T-helper 9 cell (primary cell): ENCODE data around the gene GBX2.

Source experiments
- DNase-seq: peaks from one replicate; pipeline ENCODE4 v3.0.0-alpha.2; 2020

The GBX2 gene

DNA sequence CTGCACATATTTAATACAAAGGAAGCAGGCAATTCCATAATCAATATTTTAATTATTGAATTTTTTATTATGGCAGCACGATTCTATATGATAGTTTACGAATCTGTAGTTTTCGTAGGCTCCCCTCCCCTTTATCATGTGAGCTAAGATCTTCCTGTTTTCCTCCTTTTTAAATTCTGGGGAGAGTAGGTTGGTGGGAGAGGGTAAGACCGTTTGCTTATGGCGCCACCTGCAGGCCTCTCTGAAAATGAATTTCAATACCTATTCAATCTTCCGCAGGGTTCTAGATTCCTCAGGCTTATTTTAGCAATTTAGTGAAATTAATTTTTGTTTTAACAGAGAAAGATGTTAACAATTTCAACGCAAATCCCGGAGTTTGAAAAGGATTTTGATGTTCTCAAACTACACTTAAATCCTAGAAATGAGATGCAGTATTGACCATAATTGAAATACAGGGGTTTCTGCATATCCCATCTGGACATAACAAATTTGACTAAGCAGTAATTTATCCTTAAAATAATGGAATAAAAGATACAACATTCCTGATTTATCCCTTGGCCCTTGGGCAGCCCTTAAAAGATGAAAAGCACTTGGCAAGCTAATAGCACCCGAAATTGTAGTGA lies 12.8 kb upstream of the GBX2 start:
- peak; percentile 23 for DNase-seq

DNA sequence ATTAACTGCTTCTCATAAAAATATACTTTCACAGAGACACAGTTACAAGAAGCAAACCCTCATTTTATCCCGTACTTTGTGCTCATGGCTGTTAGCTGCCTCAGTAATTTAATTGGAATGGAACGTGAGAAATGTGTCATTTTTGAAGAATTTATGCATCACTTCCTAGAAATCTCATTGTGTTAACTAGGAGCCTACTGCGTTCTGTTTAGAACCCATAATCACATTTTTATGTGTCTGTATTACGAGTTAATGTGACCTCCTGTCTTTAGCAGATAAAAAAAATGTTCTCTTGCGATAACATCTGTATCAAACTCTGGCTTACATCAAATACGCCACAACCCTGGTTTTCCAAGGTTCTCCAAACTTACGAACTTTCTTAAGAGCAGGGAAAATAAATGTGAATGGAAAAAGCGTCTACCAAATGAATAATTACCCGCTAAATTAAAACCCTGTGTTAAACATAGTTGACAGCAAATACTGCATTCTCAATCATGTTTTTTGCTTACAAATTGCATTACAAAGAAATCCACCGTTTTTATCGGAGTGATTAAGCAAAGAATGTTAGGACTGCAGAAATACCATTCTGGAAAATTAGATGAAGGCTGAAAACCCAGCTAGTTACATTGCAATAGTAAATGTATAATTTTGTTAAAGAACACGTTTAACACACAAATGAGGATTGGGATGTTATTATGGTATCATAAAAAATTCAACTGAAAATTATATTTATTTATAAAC lies 12.1 kb upstream of the GBX2 start:
- DNase-seq, result no peak

DNA sequence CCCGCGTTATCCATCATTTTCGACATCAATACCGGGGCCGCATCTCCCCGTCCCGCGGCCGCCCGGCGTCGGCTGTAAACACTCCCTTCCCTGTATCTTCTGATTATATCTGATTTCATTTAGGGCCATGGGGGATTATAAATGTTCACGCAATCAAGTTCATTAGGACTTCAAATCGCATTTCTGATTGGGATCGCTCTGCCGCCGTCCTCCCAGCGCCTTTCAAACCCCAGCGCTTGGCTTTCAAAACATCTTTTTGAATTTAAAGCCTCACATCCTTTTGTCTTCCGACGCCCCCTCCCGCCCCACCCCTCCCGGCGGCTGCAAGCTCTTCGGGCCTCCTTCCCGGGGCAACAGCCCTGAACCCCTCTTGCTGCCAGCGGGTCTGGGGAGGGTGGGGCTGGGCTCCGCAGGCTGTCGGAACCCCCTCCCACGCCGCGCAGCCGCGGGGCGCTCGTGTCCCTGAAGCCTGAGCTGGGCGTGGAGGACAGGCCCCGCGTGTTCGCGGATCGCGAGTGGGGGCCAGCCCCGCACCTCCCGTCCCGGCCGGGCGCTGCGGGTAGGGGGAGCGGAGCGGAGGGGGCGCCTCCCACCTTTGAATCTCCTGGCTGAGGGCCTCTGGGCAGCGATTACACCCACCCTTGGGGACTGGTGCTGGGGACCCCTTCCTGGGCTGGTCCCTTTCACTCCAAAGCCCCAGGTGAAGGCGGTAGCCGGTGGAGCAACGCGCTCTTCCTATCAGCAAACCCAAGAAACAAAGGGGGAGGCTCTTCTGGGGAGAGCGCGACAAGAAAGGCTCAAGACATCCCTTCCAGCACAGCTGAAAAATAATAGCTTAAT lies 11.3 kb upstream of the GBX2 start:
- no peak for DNase-seq

DNA sequence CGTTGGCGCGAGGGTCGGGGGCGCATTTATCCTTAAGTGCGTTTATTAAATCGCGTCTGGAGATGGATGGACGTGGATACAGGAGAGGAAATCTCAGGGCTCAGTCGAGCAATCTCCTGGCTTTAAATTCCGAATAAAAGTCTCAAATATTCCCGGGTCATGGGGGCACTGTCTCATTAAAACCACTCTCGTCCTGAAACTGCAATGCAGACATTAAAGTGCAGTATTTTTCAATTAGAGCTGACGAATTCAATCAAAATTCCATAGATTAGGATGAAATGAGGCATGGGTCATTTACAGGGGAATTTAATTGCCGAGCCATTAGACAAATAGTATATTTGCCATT lies 10.7 kb upstream of the GBX2 start:
- no peak for DNase-seq

DNA sequence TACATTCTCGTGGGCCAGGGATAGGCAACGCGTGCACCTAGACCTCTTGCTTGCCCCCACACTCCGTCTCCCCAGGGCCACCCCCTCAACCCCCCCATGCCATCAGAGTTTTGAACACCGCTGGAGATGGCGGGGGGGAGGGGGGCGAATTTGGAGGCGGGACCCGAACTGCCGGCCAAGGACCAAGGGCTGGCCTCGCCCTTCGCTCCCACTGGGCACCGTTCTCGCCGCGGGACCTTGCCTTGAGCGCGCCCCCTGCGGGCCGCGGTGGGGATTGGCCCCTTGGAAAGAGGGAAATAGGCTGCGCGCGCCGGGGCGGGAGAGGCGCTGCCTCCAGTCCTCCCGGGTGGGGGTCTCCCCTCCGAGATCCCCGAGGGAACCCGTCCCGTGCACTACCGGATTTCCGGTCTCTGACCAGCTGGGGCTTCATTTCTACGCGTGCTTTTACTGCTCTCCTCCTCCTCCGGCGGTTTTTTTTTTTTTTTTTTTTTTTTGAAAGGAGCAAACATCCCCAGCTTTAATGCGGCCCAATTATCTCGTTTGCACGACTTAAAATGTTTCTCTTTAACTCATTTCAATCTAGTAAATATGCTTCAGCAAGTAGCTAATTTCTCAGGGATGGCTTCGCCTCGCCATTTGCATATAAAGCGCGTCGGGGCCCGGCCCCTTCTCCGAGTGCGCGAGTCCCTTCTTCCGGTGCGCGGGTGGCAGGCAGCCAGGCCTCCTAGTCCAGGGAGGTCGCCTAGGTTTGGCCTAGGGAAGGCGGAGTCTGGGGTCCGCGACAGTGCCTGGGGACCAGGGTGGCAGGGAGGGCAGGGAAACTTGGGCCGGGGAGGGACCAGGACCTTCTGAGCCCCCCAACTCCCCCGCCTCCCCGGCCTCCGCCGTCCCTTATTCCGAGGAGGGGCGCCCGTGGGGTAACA lies 10.0 kb upstream of the GBX2 start:
- DNase-seq, result peak; percentile 13

DNA sequence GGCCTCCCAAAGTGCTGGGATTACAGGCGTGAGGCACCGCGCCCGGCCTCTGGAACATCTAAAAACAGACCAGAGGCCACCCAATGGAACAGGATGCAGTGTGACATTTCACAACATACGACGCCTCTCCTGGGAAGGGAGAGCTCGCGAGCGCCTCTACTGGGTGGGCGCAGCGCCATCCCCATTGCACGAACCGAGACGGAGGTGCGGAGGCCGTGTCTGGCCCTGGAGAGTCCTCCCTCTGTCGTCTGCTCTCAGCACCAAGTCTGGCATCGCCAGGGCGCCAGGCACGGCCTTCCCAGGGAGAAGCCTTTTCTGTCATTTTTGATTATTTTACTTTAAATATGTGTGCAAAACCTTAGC lies 9.4 kb upstream of the GBX2 start:
- DNase-seq, result no peak

DNA sequence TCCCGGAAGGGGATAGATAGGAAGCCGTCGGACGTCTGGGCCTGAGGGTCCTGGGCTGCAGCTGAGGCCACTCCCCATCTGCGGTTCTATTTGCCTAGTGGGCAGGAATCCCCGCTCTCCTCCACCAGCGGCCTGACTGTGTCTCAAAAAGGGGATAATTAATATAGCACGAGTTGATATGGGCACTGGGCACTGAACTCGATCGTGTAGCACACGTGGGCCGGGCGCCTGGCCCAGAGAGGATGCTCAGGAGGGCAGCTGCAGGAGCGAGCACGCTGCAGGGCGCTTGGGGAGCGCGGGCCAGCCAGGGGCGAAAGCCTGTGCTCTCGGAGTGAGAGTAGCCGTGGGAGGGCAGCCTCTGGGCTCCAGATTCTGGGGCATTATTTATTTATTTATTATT lies 8.8 kb upstream of the GBX2 start:
- DNase-seq, result no peak

DNA sequence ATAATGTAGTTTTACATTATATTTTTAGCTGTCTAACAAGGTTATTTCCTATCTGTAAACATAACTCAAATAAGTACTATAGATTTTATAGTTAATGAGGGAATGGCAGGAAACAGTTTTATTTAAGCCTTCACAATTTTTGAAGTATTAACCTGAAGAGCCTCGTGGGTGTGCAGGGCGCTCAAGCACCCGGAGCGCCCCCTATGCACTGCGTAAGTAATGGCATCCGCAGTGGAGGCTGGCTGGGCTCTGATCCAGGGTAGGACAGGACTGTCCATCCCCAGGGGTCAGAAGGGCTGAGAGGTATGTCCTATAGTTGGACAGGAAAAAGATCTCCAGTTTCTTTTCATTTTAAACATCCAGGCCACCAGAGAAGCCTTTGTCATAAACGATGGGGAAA lies 8.2 kb upstream of the GBX2 start:
- no peak for DNase-seq

DNA sequence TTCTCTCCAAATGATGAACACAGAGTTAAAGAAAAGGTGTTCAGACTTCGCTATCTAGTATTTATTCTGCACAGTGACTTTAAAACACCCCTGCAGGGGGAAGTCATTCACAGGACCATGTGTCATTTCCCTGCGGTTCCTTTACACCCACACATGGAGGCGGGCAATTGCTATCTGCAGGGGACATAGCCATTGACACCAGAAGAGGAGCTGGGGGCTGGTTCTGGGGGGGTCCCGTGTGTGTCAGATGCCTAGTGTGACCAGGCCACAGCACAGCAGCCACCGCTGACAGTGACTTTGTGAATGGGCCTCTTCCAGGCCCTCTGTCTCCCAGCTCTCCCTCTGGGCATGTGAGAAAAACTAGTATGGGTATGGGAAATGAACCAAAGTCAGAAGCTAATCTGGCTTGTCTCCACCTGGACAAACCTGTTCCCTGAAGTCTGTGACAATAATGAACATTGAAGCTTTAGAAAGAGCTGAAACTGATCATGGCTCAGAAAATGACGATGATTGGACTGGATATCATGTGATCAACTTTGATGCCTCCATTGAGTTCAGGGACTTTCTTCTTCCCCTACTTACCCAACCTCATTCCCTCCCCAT lies 7.5 kb upstream of the GBX2 start:
- DNase-seq, result no peak

DNA sequence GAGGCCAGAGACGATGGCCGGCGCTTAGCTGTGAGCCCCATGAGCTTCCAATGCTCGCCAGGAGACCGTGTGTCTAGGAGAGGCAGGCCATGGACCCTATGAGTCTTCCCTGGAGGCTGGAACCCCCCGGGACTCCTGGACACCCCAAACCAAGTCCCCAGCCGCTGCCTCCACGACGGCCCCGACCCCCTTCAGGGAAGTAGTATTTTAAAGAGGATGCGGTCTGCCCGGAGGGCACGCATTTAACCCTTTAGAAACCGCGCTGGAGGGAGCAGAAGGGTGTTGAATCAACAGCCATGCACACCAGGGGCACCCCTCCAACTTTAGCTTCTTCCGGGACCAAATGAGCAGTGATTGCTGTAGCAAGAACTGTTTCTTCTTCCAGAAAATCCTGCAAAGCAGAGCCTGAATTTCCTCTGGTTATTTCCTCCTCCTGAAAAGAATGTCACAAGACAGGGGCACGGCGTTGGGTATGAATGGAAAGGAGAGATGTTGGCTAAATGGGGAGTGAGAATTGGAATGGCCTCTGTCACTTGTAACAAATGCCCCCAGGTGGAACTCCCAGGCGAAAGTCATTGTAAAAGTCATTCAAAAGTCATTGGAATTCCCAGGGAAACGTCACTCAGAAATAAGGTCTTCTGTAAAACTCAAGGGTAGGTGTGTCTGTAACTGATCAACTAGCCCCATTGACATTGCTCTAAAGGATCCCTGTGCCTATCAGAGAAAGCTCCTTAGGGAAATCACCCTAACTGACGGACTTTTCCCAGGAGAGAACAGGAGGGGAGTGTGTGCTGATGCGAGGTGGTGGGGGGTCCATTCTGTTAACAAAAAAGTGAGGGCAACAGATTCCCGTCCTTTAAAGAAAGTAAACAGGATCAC lies 5.8 kb upstream of the GBX2 start:
- no peak for DNase-seq

DNA sequence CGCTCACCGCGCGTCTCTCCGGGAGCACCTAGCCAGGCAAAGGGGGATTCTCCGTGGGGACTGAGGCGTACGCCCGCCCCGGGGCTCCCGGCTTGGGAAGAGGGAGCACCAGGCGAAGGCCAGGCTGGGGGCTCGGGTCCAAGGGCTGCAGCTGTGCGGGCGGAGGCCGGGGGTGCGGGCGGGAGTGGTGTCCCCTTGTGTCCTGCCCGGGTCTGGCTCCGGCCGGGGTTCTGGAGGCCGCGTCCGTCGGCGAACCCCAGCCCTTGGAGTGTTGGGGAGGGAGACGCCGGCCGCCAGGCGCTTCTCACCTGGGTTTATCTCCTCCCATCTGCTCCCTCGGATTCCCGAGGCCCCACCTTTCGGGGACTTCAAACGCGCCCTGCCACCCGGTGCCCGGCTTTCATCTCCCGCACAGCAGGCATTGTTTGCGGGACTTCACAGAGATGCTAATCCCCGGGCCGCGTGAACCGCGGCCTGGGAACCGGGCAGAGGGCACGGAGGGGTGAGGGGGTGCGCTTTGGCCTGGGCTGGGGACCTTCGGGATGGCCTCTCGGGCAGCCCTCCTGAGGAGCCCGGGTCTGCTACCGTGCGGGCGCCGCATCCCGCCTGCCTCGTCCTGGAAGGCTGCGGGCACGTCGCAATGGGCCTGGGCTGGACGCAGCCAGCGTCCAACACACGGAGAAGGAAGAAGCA lies 5.0 kb upstream of the GBX2 start:
- DNase-seq, result no peak

DNA sequence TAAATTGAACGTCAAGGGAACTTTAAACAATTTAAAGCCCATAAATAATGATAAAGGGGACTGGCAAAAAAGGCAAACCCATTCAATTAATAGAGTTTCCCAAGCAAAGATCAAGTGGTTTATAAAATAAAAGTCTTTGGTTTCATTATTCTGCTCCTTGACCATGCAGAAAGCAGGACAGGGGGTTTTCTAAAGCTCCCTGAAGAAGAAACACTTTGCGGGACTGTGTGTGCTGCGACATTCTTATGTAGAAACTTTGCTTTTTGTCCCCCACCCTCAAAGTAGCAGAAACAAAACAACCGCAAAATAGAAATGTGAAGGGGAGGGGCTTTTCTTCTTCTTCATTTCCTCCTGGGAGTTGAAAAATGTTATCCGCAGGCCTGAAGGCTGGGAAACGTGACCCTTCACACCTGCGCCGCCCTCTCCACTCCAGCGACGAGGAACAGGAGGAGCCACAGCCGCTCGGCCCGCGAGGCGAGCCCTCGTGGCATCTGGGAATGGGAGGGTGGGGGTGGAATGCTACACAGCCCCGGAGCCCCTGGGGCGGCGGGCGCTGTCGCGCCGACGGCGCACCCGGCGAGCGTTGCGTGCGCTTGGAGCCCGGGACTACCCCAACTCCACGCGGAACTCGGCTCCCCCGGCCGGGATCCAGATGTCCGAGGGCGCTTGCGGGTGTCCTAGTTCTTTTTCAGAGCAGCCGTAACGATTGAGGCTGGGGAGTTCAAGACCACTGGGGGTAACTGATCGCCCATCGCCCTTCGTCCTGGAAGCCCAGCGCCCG lies 4.3 kb upstream of the GBX2 start:
- no peak for DNase-seq

DNA sequence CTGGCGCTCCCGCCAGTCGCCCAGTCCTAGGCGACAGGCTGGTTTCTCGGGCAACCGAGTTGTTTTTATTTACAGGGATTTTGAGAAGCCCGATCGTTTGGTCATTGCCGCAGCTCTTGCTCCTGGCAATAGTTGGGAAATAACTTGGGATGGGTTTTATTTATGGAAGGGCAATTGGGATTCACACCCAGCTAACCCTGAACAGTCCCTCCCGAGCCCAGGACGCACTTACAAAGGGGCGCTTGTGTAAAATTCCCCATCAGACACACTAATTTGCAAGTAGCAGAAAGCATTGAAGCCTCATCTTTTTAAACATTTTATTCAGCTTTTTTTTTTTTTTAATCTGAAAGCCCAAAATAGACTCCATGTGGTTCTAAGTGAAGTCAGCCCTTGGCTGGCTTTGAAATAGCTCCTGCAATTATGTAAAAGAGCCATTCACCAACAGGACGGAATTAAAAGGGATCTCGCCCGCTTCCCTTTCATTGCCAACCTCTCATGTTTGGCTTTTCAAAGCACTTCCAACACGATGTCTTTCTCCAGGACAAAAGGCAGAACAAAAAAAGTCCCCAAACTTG lies 3.6 kb upstream of the GBX2 start:
- DNase-seq, result no peak

DNA sequence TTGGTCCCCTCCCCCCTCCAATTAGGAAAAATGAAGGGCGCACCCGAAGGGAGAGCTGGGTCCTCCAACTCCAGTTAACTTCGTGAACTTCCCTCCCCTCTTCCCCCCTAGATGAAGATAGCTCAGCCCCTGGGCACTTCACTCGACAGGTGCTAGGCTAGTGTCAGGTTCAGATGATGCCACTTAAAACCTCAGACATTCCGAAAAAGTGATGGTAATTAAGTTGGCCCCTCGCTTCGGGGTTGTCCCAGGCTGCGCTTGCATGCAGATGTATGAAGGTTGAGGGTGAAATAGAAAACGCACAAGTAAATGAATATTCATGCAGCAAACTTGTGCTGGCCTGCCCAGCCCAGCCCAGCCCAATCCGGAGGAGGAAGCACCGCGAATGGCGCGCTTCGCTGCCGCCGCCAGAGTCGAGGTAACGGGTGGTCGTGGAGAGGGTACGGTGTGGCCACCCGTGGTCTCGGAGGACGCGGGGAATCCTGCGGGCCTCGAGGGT lies 3.0 kb upstream of the GBX2 start:
- DNase-seq, result no peak

DNA sequence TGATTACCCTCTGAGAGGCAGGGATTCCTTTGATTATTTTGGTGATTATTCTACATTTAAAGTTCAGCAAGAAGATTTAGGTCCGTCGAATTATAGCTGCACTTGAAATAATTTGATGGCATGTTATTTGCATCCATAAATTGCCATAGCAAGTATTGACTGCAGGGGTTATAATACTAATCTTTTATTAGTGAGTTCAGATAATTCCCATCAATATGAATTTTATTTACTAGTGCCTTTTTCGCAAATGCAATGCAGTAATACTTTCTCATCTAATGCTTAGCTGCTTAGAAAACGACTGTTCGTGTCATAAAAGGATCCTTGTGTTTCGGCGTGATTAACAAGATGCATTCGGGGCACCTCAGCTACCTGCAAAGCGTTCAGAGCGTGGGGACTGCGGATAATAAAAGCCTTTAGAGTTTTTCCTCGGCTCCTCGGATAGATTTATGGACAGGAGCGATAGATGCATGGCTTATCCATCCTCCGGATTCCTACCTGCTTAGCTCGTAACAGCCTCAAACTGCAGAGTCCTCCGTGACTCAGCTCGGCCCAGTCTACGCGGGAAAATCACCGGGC lies 2.5 kb upstream of the GBX2 start:
- no peak for DNase-seq

DNA sequence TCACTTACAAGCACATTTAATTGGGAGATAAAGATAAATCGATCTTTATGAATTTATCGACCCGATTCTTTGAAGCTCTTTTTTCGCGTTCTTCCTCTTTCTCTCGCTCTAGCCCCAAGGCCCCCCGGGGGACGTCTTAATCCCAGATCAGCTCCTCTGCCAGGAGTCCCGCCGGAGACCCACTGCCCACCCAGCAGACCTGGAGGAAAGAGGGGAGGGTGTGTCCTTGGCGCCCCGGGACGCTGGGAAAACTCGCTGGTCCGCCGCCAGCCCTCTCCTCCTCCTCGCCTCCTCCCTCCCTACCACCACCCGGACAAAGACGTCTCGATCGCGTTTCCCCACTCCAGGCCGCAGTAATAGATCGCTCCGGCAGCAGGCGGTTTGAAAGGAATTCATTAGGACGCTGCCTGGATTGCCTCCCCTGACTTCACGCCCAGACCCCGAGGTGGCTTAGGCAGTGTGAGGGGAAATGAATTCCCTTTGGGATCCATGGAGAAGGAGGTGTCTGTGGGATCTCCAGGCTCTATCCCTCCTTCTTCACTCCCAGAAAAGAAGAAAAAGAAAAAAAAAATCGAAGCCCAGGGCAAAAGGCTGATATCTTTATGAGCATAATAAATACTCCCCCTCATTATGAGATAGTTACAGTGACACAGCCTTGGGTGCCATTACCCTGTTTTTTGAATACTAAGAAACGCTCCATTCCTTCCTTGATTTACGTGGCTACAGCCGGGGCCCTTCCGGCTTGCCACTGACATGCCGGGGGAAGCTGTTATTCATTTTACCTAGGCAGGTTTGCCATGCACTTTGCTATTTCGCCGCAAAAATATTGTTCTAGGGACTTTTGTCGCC lies 1.8 kb upstream of the GBX2 start:
- no peak for DNase-seq

DNA sequence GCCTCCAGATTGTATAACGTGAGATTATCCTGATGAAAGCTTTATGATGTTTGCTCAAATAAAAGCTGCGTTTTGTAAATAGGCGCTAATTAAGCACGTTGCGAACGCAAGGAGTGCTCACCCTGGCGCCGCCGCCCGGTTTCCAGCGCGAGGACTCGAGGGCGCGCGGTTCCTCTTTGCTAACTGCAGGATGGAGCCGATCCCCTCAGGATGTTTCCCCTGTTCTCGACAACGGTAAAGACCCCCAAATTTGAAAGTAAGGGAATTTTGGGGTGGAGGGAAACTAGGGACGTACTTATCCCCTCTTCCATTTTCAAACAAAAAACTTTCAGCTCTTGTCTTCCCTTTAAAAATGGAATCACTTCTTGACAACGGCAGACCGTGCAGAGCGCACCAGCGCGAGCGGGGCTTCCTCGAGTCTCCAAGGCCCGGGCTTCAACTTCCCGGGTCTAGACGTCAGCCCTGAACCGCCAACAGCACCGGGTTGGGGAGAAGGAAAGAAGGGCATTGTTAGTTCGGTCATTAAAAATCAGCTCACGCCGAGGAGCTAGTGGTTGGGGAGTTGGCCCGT lies 1.1 kb upstream of the GBX2 start:
- no peak for DNase-seq
